Endodermal cell (in vitro differentiated cells): ENCODE measurements around the gene CASP10. TPM values are rescaled to one million over a fixed set of nuclear protein-coding genes. Genes with fewer than 3 reads are reported as not detected.
A peak's percentile ranks its signal among the peaks of the same experiment; 100 is the strongest.

Experiments used
- DNase-seq: peaks from one replicate; pipeline ENCODE4 v3.0.0-alpha.2; 2017
- H3K27ac ChIP-seq: 2 replicates; pipeline ENCODE4 v1.5.1; 2013; ENCODE audit warnings: mild to moderate bottlenecking, low read depth, low read length, moderate library complexity
- H3K27me3 ChIP-seq: 2 replicates; pipeline ENCODE4 v1.6.1; 2013; ENCODE audit warnings: mild to moderate bottlenecking, low read length, moderate library complexity; ENCODE audit not compliant: insufficient read depth, control insufficient read depth, poor library complexity, severe bottlenecking
- H3K36me3 ChIP-seq: 2 replicates; pipeline ENCODE4 v1.7.0; 2013; ENCODE audit warnings: mild to moderate bottlenecking, low read length, moderate library complexity; ENCODE audit not compliant: control insufficient read depth, insufficient read depth
- H3K4me1 ChIP-seq: one replicate; pipeline ENCODE4 v1.7.0; 2013; ENCODE audit warnings: low read length; ENCODE audit not compliant: control insufficient read depth, insufficient read depth
- H3K4me3 ChIP-seq: 2 replicates; pipeline ENCODE4 v1.5.1; 2013; ENCODE audit warnings: mild to moderate bottlenecking, low read length, moderate library complexity
- H3K9ac ChIP-seq: 2 replicates; pipeline ENCODE4 v1.6.1; 2013; ENCODE audit warnings: mild to moderate bottlenecking, low read length, moderate library complexity; ENCODE audit not compliant: poor library complexity, severe bottlenecking; ENCODE audit errors: extremely low read depth
- H3K9me3 ChIP-seq: 2 replicates; pipeline ENCODE4 v1.6.1; 2013; ENCODE audit warnings: mild to moderate bottlenecking, low read length, moderate library complexity; ENCODE audit not compliant: control insufficient read depth
- H3K27ac Mint-ChIP-seq: 2 replicates; pipeline ENCODE4 v1.8.0; 2020; ENCODE audit warnings: mixed read lengths
- H3K27me3 Mint-ChIP-seq: 2 replicates; pipeline ENCODE4 v1.8.0; 2021; ENCODE audit warnings: mild to moderate bottlenecking, mixed read lengths; ENCODE audit not compliant: insufficient read depth
- H3K36me3 Mint-ChIP-seq: 2 replicates; pipeline ENCODE4 v1.8.0; 2020; ENCODE audit warnings: low read depth, mixed read lengths
- H3K4me1 Mint-ChIP-seq: 2 replicates; pipeline ENCODE4 v1.8.0; 2020; ENCODE audit warnings: mixed read lengths
- H3K4me3 Mint-ChIP-seq: 2 replicates; pipeline ENCODE4 v1.8.0; 2020; ENCODE audit warnings: mild to moderate bottlenecking, moderate library complexity, mixed read lengths
- H3K9me3 Mint-ChIP-seq: 2 replicates; pipeline ENCODE4 v1.8.0; 2020; ENCODE audit warnings: mild to moderate bottlenecking, mixed read lengths
- CTCF ChIP-seq: fragments of 200-600 bp; sonication (generic); conservative IDR thresholded peaks from 2 replicates; pipeline ENCODE4 v1.5.0; 2021; ENCODE audit warnings: antibody characterized with exemption, mild to moderate bottlenecking
- WGBS, 2 experiments: methylation state at CpG; one replicate each; pipeline versions ENCODE4 v1.1.5 to v1.1.7; 2013; ENCODE audit warnings: missing lambda C conversion rate in 2 of 2, mixed read lengths in 1 of 2; ENCODE audit not compliant: insufficient coverage in 1 of 2, insufficient read length in 1 of 2; 5-methylcytosine and 5-hydroxymethylcytosine counted together
- total RNA-seq, 2 donors: library from RNA; stranded (reverse); fragmentation: NEBNext Ultra II Directional in 1 of 2; extraction: Animal tissue kit (Norgen Biotek cat#: 25700) in 1 of 2; gene quantifications; 2 replicates in 1 of 2; 3 replicates in 1 of 2; pipeline ENCODE4 v1.2.1, GENCODE V29; 2021

Gene CASP10
- total RNA-seq, 2 donors from 2014 or later, result 6.0 to 24.5 TPM

GRCh38 chr2:201261471-201261870 lies 78.5 kb downstream of the CASP10 start:
- H3K4me1 ChIP-seq, result no peaks in the 10 kb centered on the region
- H3K9me3 Mint-ChIP-seq, result no peaks in the 10 kb centered on the region
- H3K36me3 Mint-ChIP-seq, result no peaks in the 10 kb centered on the region
- no peak overlapping the region for H3K27ac Mint-ChIP-seq
- peaks cover 17% of the 10 kb centered on the region for H3K4me1 Mint-ChIP-seq
- H3K4me3 Mint-ChIP-seq, result no peak overlapping the region
- no peak overlapping the region for H3K4me3 ChIP-seq
- DNase-seq, result peak; percentile 48
- no peak for TF ChIP-seq CTCF
- no peaks in the 10 kb centered on the region for H3K27me3 Mint-ChIP-seq
- H3K9me3 ChIP-seq, result no peaks in the 10 kb centered on the region
- H3K27me3 ChIP-seq, result no peaks in the 10 kb centered on the region
- no peak overlapping the region for H3K27ac ChIP-seq
- no peaks in the 10 kb centered on the region for H3K36me3 ChIP-seq
- WGBS, 2 experiments, result 91 to 96% methylated on average over 6 to 9 of the region's 9 CpGs
- no peak overlapping the region for H3K9ac ChIP-seq

- H3K9me3 Mint-ChIP-seq, result no peaks in the 10 kb centered on the region
- Histone ChIP-seq H3K27ac (no peak overlapping the region), H3K27me3 (no peaks in the 10 kb centered on the region), H3K4me3 (no peak overlapping the region), H3K4me1 (no peaks in the 10 kb centered on the region), H3K9ac (no peak overlapping the region), H3K9me3 (no peaks in the 10 kb centered on the region), H3K36me3 (no peaks in the 10 kb centered on the region)
- TF ChIP-seq CTCF, result no peak
- H3K4me1 Mint-ChIP-seq, result peaks cover 17% of the 10 kb centered on the region
- no peak overlapping the region for H3K27ac Mint-ChIP-seq
- 71 to 91% methylated on average over 1 to 2 of the region's 2 CpGs for WGBS, 2 experiments
- H3K4me3 Mint-ChIP-seq, result no peak overlapping the region
- no peaks in the 10 kb centered on the region for H3K36me3 Mint-ChIP-seq
- no peaks in the 10 kb centered on the region for H3K27me3 Mint-ChIP-seq
- DNase-seq, result no peak
These were observed 79.0 kb downstream of the CASP10 start for GRCh38 chr2:201261906-201262305.

- no peaks in the 10 kb centered on the region for H3K9me3 ChIP-seq
- H3K9ac ChIP-seq, result no peak overlapping the region
- TF ChIP-seq CTCF, result no peak
- no peaks in the 10 kb centered on the region for H3K27me3 Mint-ChIP-seq
- H3K4me3 Mint-ChIP-seq, result no peak overlapping the region
- H3K9me3 Mint-ChIP-seq, result no peaks in the 10 kb centered on the region
- no peak overlapping the region for H3K4me3 ChIP-seq
- H3K27ac ChIP-seq, result no peak overlapping the region
- H3K36me3 Mint-ChIP-seq, result no peaks in the 10 kb centered on the region
- 91 to 100% methylated on average over 1 to 4 of the region's 6 CpGs for WGBS, 2 experiments
- no peaks in the 10 kb centered on the region for H3K27me3 ChIP-seq
- no peaks in the 10 kb centered on the region for H3K36me3 ChIP-seq
- H3K4me1 Mint-ChIP-seq, result peaks cover 13% of the 10 kb centered on the region
- H3K4me1 ChIP-seq, result no peaks in the 10 kb centered on the region
- H3K27ac Mint-ChIP-seq, result no peak overlapping the region
- no peak for DNase-seq
These were observed 79.8 kb downstream of the CASP10 start for GRCh38 chr2:201262718-201263117.
